Measurements from ENCODE around the gene SH3RF2.
"Not testable (repeated sequence)": the region's sequence is repeated elsewhere in the genome, so short reads cannot be mapped to it uniquely, and the experiment has no call there.

Gene SH3RF2

DNA sequence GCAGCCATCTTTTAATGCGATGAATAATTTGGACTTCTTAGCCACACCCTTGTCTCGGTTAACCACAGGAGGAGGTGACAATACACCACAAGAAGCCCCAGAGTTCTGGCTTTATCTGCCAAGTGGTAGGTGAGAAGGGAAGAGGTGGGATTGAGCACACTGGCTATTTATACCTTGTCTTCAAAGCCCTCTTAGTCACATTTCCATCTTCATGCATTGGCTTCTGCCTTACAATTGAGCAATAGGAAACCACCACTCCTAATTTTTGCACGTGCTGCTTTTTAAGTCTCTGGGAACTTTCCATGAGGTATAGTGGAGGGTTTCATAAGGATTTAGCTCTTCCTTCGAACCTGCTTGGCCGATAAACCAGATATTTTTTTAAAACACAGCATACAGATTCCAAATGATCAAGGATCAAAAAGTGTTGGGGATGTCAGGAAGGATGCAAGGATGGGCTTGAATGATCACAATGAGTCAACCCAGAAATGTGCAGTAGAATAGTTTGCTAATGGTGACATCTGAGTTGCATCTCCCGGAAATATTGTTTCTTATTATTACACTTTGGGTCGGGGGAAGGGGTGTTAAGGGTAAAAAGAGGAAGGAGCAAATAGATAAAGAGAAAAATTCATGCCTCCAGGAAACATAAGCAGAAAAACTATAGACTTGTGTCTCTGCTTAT lies 143.5 kb downstream of the SH3RF2 start:
- no peak for DNase-seq (ENCODE audit: low spot score)

DNA sequence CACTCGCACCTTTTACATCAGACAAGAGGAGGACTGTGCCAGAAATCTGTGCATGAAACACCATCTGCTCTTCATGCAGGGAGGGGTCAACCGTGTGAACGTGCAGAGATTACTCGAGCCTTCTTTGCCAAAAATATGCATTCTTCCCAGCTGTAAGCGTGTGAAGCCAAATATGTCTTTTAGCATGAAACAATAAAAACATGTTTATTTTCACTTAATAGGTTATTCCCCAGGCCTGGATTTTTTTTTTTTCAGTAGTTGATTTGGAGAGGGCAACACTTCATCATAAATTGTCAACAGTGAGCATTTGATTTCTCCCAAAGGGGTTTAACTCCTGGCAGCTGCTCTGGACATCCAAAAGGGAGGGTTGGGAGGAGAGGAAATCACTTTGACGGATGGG lies 145.2 kb downstream of the SH3RF2 start:
- DNase-seq (ENCODE audit: low spot score) = no peak

DNA sequence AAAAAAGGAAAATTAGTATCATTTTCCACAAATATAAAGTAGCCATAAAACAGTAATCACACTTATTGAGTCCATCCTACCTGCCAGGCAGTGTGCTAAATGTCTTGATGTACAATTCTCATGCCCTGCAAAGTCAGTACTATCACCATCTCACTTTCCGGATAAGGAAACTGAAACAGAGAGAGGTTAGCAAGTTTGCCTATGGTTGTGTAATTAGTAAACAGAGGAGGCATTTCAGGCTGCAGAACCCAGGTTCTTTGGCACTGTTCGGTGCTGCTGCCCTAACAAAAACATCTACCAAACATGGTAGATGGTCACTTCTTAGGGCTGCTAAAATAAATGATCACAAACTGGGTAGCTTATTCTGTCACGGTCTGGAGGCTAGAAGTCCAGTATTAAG lies 146.4 kb downstream of the SH3RF2 start:
- DNase-seq (ENCODE audit: low spot score) = no peak

DNA sequence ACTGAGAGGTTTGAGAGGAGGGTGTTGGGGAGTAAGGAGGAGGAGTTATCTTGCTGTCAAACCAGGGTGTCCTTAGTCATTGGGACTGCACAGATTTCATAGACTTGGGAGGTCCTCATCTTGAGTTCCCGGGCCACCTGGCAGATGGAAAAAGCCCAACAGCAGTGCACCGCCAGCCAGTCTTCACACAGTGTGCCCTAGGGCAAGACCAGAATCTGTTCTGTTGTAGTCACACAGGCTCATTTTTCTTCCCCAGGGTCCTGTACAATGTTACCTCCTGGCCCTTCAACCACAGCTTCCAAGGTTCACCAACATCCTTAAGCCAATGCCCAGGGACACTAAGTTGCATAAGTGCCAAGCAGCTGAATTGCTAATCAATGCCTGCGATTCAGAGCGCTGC lies 148.0 kb downstream of the SH3RF2 start:
- no peak for DNase-seq (ENCODE audit: low spot score)

DNA sequence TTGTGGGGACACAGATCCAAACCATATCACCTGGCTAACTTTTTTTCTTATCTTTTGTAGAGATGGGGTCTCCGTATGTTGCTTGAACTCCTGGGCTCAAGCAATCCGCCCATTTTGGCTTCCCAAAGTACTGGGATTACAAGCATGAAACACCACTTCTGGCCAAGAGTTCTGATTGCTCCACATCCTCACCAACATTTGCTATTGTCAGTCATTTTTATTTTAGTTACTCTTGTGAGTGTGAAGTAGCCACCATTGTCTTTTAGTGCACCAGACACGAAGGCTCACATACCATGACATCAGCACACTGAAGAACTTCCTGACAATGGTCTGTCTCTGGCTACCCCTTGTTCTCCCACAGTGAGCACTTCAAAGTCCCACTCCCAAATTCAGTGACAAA lies 151.7 kb downstream of the SH3RF2 start:
- no peak for DNase-seq (ENCODE audit: low spot score)

DNA sequence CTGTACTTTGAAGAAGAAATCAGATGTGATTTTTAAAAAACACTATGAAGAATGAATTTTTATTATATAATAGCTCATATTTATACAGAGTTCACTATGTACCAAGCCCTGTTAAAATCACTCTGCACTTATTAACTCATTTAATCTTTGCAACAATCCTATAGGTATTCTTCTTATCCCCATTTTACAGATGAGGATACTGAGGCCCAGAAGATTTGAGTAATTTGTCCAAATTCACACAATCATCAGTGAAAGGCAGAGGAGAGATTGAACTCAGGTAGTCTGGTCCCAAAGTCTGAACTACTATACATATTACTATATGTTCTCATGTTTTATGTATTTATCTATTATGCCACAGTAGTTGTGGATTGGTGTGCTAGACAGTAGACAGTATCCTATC lies 152.9 kb downstream of the SH3RF2 start:
- DNase-seq (ENCODE audit: low spot score) = no peak

- DNase-seq (ENCODE audit: low spot score) = no peak
These were observed 155.5 kb downstream of the SH3RF2 start for GRCh38 chr5:146091881-146092280.

DNA sequence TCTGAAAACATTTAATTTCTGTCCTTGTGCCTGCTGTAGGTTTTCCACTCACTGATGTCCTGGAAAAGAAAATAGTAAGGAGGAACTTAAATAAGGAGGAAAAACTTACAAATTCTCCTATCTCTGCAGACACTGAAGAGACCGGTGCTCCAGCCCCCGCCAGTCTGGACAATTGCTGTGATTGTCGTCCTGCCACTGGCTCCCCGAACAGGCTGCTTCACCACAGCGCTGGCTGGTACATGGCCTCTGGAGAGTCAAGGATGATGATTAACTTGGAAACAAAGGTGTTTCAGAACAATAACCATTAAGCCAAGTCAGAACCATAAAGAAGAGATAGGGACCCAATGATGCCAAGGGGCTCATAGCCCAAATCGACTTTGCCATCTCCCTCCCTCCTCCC lies 161.7 kb downstream of the SH3RF2 start:
- no peak for DNase-seq (ENCODE audit: low spot score)

DNA sequence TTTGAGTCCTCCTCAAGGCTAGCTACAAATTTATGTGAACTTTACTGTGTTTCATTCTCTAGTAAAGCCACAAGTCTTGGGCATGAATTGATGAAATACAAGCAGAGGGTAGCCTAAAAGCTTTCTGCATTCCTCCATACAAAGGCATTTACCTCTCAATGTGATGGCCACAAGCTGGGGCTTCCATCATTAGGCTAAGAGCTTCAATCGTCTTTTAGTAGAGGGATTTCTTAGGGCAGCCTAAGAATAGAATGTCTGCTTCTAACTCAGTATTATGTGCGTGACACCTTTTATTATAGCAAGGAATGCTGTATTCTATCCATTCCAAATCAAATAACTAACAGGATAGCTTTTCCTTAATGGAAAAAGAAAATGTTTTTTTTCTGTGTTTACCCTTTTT lies 165.3 kb downstream of the SH3RF2 start:
- no peak for DNase-seq (ENCODE audit: low spot score)

DNA sequence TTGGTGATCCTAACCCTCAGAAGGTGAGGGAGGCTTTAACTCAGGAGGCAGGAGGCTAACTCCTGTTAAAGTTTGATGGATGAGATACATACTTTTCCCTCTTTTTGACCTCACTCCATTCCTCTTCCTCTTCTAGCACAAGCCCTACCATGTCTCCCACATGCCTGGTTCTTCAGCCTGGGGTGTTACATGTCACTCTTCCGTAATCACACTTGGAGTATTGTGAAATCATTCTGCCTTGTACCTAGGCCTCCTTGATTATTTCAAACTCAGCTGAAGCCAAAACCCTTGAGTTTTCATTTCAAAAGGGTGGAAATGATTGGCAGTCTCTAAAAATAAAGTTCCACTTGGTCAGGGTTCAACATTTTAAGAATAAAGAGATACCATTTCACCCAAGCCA lies 167.2 kb downstream of the SH3RF2 start:
- no peak for DNase-seq (ENCODE audit: low spot score)

DNA sequence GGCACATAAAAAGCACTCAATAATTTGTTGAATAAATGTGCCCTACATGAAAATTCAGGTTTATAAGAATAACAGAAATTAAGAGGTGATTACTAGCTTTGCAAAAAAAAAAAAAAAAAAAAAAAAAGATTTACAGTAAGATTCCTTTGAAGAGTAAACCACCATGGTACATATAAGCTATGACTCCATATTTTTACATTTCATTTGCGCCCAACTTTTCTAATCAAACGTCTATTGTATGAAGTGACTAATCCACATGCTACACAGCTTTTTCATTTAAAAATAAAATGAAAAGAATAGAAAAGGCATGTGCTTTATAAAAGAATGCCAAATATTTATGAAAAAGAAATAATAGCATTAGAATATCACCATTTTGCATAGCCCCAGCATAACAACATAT lies 169.1 kb downstream of the SH3RF2 start, which contains the start of gene PLAC8L1:
TSS of gene PLAC8L1 (minus strand) at position 101 of the 400 bp plus-strand sequence. CDS start 1,266 bp downstream, outside the sequence.
- DNase-seq (ENCODE audit: low spot score) = no peak

- no peak for DNase-seq (ENCODE audit: low spot score)
These were observed 171.5 kb downstream of the SH3RF2 start for GRCh38 chr5:146107901-146108300.

DNA sequence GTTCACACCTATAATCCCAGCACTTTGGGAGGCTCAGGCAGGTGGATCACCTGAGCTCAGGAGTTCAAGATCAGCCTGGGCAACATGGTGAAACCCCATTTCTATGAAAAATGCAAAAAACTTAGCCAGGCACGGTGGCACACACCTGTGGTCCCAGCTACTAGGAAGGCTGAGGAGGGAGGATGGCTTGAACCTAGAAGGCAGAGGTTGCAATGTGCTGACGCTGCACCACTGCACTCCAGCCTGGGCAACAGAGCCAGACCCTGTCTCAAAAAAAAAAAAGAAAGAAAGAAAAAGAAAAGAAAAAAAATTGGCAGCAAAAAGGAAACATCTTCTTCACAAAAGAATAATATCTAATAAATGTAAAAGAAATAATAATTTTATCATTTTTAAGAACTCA lies 172.5 kb downstream of the SH3RF2 start:
- DNase-seq (ENCODE audit: low spot score) = not testable (repeated sequence)

- no peak for DNase-seq (ENCODE audit: low spot score)
These were observed 173.0 kb downstream of the SH3RF2 start for GRCh38 chr5:146109379-146109778.

GRCh38 chr5:146111409-146111808 lies 175.0 kb downstream of the SH3RF2 start:
- DNase-seq (ENCODE audit: low spot score) = no peak

- DNase-seq (ENCODE audit: low spot score) = no peak
These were observed 176.1 kb downstream of the SH3RF2 start for GRCh38 chr5:146112476-146112875.
